Vagina (tissue), 2 donors: Measurements from ENCODE around the gene SYT13. TPM values are rescaled to one million over a fixed set of nuclear protein-coding genes. Genes with fewer than 3 reads are reported as not detected.

Experiments used
- DNase-seq, 2 donors: peaks; one replicate each; pipeline ENCODE4 v3.0.0-alpha.2; 2017; ENCODE audit errors: extremely low spot score in 2 of 2
- H3K27ac ChIP-seq: fragments of 200-600 bp; sonication (generic); one replicate; pipeline ENCODE4 v1.5.1; 2019
- H3K27me3 ChIP-seq: fragments of 200-600 bp; sonication (generic); one replicate; pipeline ENCODE4 v1.5.1; 2019
- H3K36me3 ChIP-seq, 2 donors: fragments of 200-600 bp; sonication (generic); one replicate each; pipeline ENCODE4 v1.5.1; 2017 to 2019
- H3K4me1 ChIP-seq: fragments of 200-600 bp; sonication (generic); one replicate; pipeline ENCODE4 v1.5.1; 2019
- H3K4me3 ChIP-seq, 2 donors: fragments of 200-600 bp; sonication (generic); 1 replicate in 1 of 2; 2 replicates in 1 of 2; pipeline ENCODE4 v1.5.1; 2016 to 2019
- H3K9me3 ChIP-seq: fragments of 200-600 bp; sonication (generic); one replicate; pipeline ENCODE4 v1.5.1; 2019
- CTCF ChIP-seq, 3 experiments: fragments of 450-650 bp in 2 of 3; fragments of 200-600 bp in 1 of 3; sonication (generic) in 1 of 3; IDR thresholded peaks; one replicate each; pipeline ENCODE4 v1.5.1; 2017 to 2019; ENCODE audit warnings: antibody characterized with exemption in 3 of 3, mild to moderate bottlenecking in 2 of 3, moderate library complexity in 2 of 3
- POLR2A ChIP-seq, 2 donors: fragments of 450-650 bp; IDR thresholded peaks; one replicate each; pipeline ENCODE4 v1.6.1; 2017; ENCODE audit warnings: antibody characterized with exemption in 2 of 2, mild to moderate bottlenecking in 2 of 2, moderate library complexity in 2 of 2
- POLR2AphosphoS5 ChIP-seq, 2 donors: sonication (generic); formaldehyde crosslinking; IDR thresholded peaks; one replicate each; pipeline ENCODE4 v1.9.0; 2017; ENCODE audit warnings: antibody characterized with exemption in 2 of 2, mild to moderate bottlenecking in 2 of 2, low read depth in 1 of 2; ENCODE audit not compliant: insufficient read depth in 1 of 2
- intact Hi-C: fragments of 100-400 bp; cut with DNase I; formaldehyde crosslinking; loops from one replicate; pipeline ENCODE4 v1.15.1; 2023
- total RNA-seq: library from RNA; depleted of rRNA; stranded (reverse); fragments of >200 nt; gene quantifications from one replicate; pipeline ENCODE4 v1.2.3, GENCODE V29; 2016

SYT13 gene
- total RNA-seq, 1 donor from 2014 or later, result 1.2 TPM

DNA sequence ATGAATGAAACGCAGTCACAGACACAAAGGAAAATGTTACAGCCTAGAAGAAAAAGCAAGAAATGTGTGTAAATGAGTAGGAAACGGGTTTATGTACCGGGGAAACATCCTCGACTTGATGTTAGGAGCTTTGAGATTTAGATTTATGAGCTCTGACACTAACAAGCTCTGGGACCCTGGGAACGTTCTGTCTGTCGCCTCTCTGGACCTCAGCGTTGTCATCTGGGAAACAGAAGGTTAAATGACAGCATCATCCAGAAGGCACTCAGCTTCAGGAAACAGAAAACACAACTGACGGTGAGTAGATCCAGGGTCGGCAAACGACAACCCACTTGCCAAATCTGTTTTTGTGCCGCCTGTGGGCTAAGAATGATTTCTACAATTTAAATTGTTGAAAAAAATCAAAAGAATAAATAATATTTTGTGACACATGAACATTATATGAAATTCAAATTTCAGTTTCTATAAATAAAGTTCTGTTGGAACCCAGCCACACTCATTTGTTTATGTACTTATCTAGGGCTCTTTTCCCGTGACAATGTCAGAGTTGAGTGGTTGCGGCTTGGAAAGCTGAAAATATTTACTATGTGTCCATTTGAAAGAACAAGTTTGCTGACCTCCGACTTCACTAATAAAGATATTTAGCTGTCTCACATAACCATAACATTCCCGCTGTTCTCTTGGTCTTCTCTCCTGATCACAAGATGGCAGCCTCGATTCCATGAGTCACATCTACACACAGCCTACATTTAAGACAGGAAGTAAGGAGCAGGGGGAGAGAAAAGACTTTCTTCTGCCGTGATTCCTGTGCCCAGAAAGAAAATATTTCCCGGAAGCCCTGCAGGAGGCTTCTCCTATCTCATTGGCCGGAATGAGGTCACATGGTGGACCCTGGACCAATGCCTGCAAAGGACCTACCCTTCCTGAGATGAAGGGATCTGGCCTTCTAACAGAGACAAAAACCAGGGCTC lies 47.1 kb upstream of the SYT13 start:
- Histone ChIP-seq H3K4me3 (peak overlapping the region; percentile 11 to 13), H3K27ac (peak overlapping the region; percentile 59), H3K36me3 (no peaks in the 10 kb centered on the region), H3K27me3 (no peaks in the 10 kb centered on the region), H3K4me1 (no peaks in the 10 kb centered on the region), H3K9me3 (no peaks in the 10 kb centered on the region)
- intact Hi-C loops, result loop anchor here (5.0 to 10.0 kb wide), 2 partner anchors 226 to 388 kb away; no protein-coding TSS in a partner anchor
- TF ChIP-seq POLR2AphosphoS5 (IDR thresholded peaks at IDR 0.05; ENCODE audit: insufficient read depth in 1 of 2, low read depth in 1 of 2), result peak in 1 of 2 donors; percentile 73
- TF ChIP-seq POLR2A (IDR thresholded peaks at IDR 0.05), result no peak
- TF ChIP-seq CTCF (IDR thresholded peaks at IDR 0.05), result no peak
- peak; percentile 40 to 81 for DNase-seq

DNA sequence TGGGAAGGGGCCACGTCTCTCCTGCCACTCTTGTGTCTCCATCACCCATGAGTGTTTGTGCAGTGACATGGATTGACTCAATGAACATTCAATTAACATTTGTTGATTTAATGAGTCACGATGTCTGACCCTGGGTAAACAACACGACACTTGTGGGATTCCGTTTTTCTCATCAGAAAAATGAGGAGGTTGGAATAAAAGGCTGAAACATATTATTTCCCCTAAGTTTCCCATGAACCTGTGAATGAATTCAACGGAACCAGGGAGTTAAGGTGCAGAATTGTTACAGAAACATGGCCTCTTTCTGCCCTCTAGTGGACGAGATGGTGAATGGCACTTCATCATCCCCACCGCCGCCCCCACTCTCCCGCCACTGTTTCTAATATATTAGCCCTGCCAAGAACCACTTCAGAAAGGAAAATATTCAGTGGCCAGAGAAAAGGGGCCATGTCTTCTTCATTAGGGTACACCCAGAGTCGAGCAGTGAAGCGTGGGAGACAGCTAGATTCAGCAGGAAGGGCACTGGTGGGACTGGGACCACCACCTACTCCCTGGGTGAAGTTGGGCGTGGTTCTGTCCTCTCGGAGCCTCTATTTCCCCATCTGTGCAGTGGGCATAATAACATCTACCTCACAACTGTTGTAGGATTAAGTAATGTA lies 46.3 kb upstream of the SYT13 start:
- intact Hi-C loops, result loop anchor here (5.0 to 10.0 kb wide), 2 partner anchors 225 to 388 kb away; no protein-coding TSS in a partner anchor
- Histone ChIP-seq H3K9me3 (no peaks in the 10 kb centered on the region), H3K27me3 (no peaks in the 10 kb centered on the region), H3K27ac (peak overlapping the region; percentile 59), H3K4me1 (no peaks in the 10 kb centered on the region), H3K4me3 (peak overlapping the region; percentile 11 to 13), H3K36me3 (no peaks in the 10 kb centered on the region)
- TF ChIP-seq CTCF (IDR thresholded peaks at IDR 0.05), result peak in 2 of 3 experiments; percentile 31 to 81
- no peak for TF ChIP-seq POLR2A (IDR thresholded peaks at IDR 0.05)
- no peak for TF ChIP-seq POLR2AphosphoS5 (IDR thresholded peaks at IDR 0.05; ENCODE audit: insufficient read depth in 1 of 2, low read depth in 1 of 2)
- DNase-seq, result peak in 1 of 2 donors; percentile 78

GRCh38 chr11:45331839-45332238 lies 45.7 kb upstream of the SYT13 start:
- no peak overlapping the region for H3K4me3 ChIP-seq
- no peaks in the 10 kb centered on the region for H3K9me3 ChIP-seq
- H3K27me3 ChIP-seq, result no peaks in the 10 kb centered on the region
- no peaks in the 10 kb centered on the region for H3K4me1 ChIP-seq
- DNase-seq, result peak in 1 of 2 donors; percentile 69
- no peak overlapping the region for H3K27ac ChIP-seq
- intact Hi-C loops, result loop anchor here (5.0 to 10.0 kb wide), 2 partner anchors 225 to 387 kb away; no protein-coding TSS in a partner anchor
- TF ChIP-seq POLR2AphosphoS5 (IDR thresholded peaks at IDR 0.05; ENCODE audit: insufficient read depth in 1 of 2, low read depth in 1 of 2), result no peak
- TF ChIP-seq POLR2A (IDR thresholded peaks at IDR 0.05), result no peak
- TF ChIP-seq CTCF (IDR thresholded peaks at IDR 0.05), result no peak
- H3K36me3 ChIP-seq, result no peaks in the 10 kb centered on the region

- intact Hi-C loops, result no loop called here
- Histone ChIP-seq H3K27me3 (no peaks in the 10 kb centered on the region), H3K4me3 (no peak overlapping the region), H3K4me1 (no peaks in the 10 kb centered on the region), H3K27ac (no peak overlapping the region), H3K9me3 (no peaks in the 10 kb centered on the region), H3K36me3 (no peaks in the 10 kb centered on the region)
- TF ChIP-seq POLR2A (IDR thresholded peaks at IDR 0.05) (no peak), CTCF (IDR thresholded peaks at IDR 0.05) (no peak)
- peak in 1 of 2 donors; percentile 49 for DNase-seq
Observed at GRCh38 chr11:45328726-45329125, 42.6 kb upstream of the SYT13 start.
